ENCODE data around the gene TMC4.
A peak's percentile ranks its signal among the peaks of the same experiment; 100 is the strongest.
"Not testable (repeated sequence)": the region's sequence is repeated elsewhere in the genome, so short reads cannot be mapped to it uniquely, and the experiment has no call there.

TMC4 gene

GRCh38 chr19:54172471-54173358, at the start of gene TMC4:
Gene TMC4 (minus strand): TSS chr19:54173160. CDS start chr19:54173117, 43 bp downstream.
- DNase-seq = no peak

GRCh38 chr19:54221947-54222346, 49.0 kb upstream of the TMC4 start:
- not testable (repeated sequence) for DNase-seq

GRCh38 chr19:54219702-54220101, 46.7 kb upstream of the TMC4 start:
- DNase-seq = not testable (repeated sequence)

- DNase-seq = no peak
Measured at GRCh38 chr19:54218960-54219661, 46.2 kb upstream of the TMC4 start.

GRCh38 chr19:54218259-54218658, 45.3 kb upstream of the TMC4 start:
- no peak for DNase-seq

- not testable (repeated sequence) for DNase-seq
Measured at GRCh38 chr19:54217517-54218247, 44.7 kb upstream of the TMC4 start.

- no peak for DNase-seq
Measured at GRCh38 chr19:54216869-54217268, 43.9 kb upstream of the TMC4 start.

GRCh38 chr19:54214734-54215133, 41.8 kb upstream of the TMC4 start:
- DNase-seq = not testable (repeated sequence)

- not testable (repeated sequence) for DNase-seq
Measured at GRCh38 chr19:54214217-54214616, 41.3 kb upstream of the TMC4 start.

GRCh38 chr19:54211235-54211634, 38.3 kb upstream of the TMC4 start:
- DNase-seq = no peak

GRCh38 chr19:54209811-54210494, 37.0 kb upstream of the TMC4 start:
- DNase-seq = no peak

- DNase-seq = peak; percentile 24
Measured at GRCh38 chr19:54209058-54209810, 36.3 kb upstream of the TMC4 start.

GRCh38 chr19:54208784-54209057, 35.8 kb upstream of the TMC4 start:
- DNase-seq = no peak

- peak; percentile 12 for DNase-seq
Measured at GRCh38 chr19:54207983-54208783, 35.2 kb upstream of the TMC4 start.

GRCh38 chr19:54207676-54207982, 34.7 kb upstream of the TMC4 start:
- no peak for DNase-seq

GRCh38 chr19:54207193-54207592, 34.2 kb upstream of the TMC4 start:
- not testable (repeated sequence) for DNase-seq

GRCh38 chr19:54206831-54207177, 33.8 kb upstream of the TMC4 start:
- DNase-seq = no peak

- DNase-seq = no peak
Measured at GRCh38 chr19:54206030-54206830, 33.3 kb upstream of the TMC4 start.

GRCh38 chr19:54204767-54205468, 32.0 kb upstream of the TMC4 start:
- no peak for DNase-seq

- no peak for DNase-seq
Measured at GRCh38 chr19:54203151-54203611, 30.2 kb upstream of the TMC4 start.

Data from retina (tissue), 1 donor.